Keratinocyte (primary cell): Measurements from ENCODE around the gene FIBIN. TPM values are rescaled to one million over a fixed set of nuclear protein-coding genes. Genes with fewer than 3 reads are reported as not detected.

Experiments
- DNase-seq: peaks from one replicate; pipeline ENCODE4 v3.0.0-alpha.2; 2011; ENCODE audit warnings: low read depth, missing footprints, low spot score
- FAIRE-seq: peaks from 2 replicates; lab custom pipeline; 2011; peaks lifted over from hg19 to GRCh38; lab: Jason Lieb, UNC
- H2AFZ ChIP-seq: 2 replicates; pipeline ENCODE4 v1.6.0; 2012; ENCODE audit warnings: low read length, control low read depth, inconsistent platforms; ENCODE audit not compliant: control insufficient read depth
- H3K27ac ChIP-seq: 2 replicates; pipeline ENCODE4 v1.5.1; 2011; ENCODE audit warnings: low read length; ENCODE audit not compliant: control insufficient read depth, insufficient read depth
- H3K27me3 ChIP-seq: 3 replicates; pipeline ENCODE4 v1.6.0; 2011; ENCODE audit warnings: low read length; ENCODE audit not compliant: control insufficient read depth, insufficient read depth; ENCODE audit errors: extremely low read depth
- H3K36me3 ChIP-seq, 2 experiments: 2 replicates in 1 of 2; 3 replicates in 1 of 2; pipeline ENCODE4 v1.5.1; 2011; ENCODE audit warnings: low read length in 2 of 2, mild to moderate bottlenecking in 1 of 2; ENCODE audit not compliant: control insufficient read depth in 2 of 2, insufficient read depth in 2 of 2; ENCODE audit errors: extremely low read depth in 1 of 2
- H3K4me1 ChIP-seq: 3 replicates; pipeline ENCODE4 v1.5.1; 2011; ENCODE audit warnings: low read length; ENCODE audit not compliant: control insufficient read depth, insufficient read depth; ENCODE audit errors: extremely low read depth
- H3K4me2 ChIP-seq: 3 replicates; pipeline ENCODE4 v1.6.0; 2011; ENCODE audit warnings: low read depth, low read length; ENCODE audit not compliant: control insufficient read depth, insufficient read depth; ENCODE audit errors: extremely low read depth
- H3K4me3 ChIP-seq, 3 experiments: fragments of 200-600 bp in 1 of 3; sonication (generic) in 1 of 3; 2 replicates in 2 of 3; 3 replicates in 1 of 3; pipeline ENCODE4 v1.5.1; 2011 to 2016; ENCODE audit warnings: low read length in 3 of 3, mild to moderate bottlenecking in 3 of 3, control low read depth in 2 of 3, inconsistent platforms in 1 of 3, low read depth in 1 of 3, mixed read lengths in 1 of 3, mixed run types in 1 of 3, moderate library complexity in 1 of 3; ENCODE audit not compliant: control insufficient read depth in 2 of 3, insufficient read depth in 2 of 3; ENCODE audit errors: extremely low read depth in 1 of 3
- H3K79me2 ChIP-seq: 2 replicates; pipeline ENCODE4 v1.6.0; 2012; ENCODE audit warnings: low read length; ENCODE audit not compliant: control insufficient read depth, insufficient read depth
- H3K9ac ChIP-seq: 3 replicates; pipeline ENCODE4 v1.6.0; 2011; ENCODE audit warnings: low read length; ENCODE audit not compliant: control insufficient read depth, insufficient read depth; ENCODE audit errors: extremely low read depth
- H3K9me1 ChIP-seq: 3 replicates; pipeline ENCODE4 v1.6.0; 2011; ENCODE audit warnings: low read length; ENCODE audit not compliant: control insufficient read depth, insufficient read depth; ENCODE audit errors: extremely low read depth
- H3K9me3 ChIP-seq: 2 replicates; pipeline ENCODE4 v1.5.1; 2012; ENCODE audit warnings: low read depth, low read length; ENCODE audit not compliant: control insufficient read depth
- H4K20me1 ChIP-seq: 3 replicates; pipeline ENCODE4 v1.6.0; 2011; ENCODE audit warnings: low read length; ENCODE audit not compliant: control insufficient read depth, insufficient read depth; ENCODE audit errors: extremely low read depth
- CTCF ChIP-seq, 3 experiments: IDR thresholded peaks in 1 of 3; conservative IDR thresholded peaks in 1 of 3; optimal IDR thresholded peaks in 1 of 3; 2 replicates in 2 of 3; 3 replicates in 1 of 3; pipeline versions ENCODE3 to v1.5.1; 2011; ENCODE audit warnings: low read length in 3 of 3, mild to moderate bottlenecking in 3 of 3, moderate library complexity in 2 of 3, control low read depth in 1 of 3, inconsistent platforms in 1 of 3; ENCODE audit not compliant: insufficient read depth in 2 of 3; ENCODE audit errors: extremely low read depth in 1 of 3
- EZH2 ChIP-seq: IDR thresholded peaks from one replicate; pipeline ENCODE4 v1.6.1; 2012; ENCODE audit warnings: inconsistent platforms, mild to moderate bottlenecking, low read length, moderate library complexity
- dilution Hi-C: fragments of 300-500 bp; cut with MboI; formaldehyde crosslinking; loops from one replicate; pipeline ENCODE4 v1.7.0; 2020; ENCODE audit warnings: low sequenced_read_pairs; ENCODE audit not compliant: extremely low pct_ligation_motif_present
- polyA plus RNA-seq, 5 experiments: library from polyadenylated mRNA; depleted of rRNA in 3 of 5; stranded (reverse) in 3 of 5; stranded (forward) in 1 of 5; unstranded in 1 of 5; fragments of >200 nt; gene quantifications; 1 replicate in 1 of 5; 2 replicates in 3 of 5; 3 replicates in 1 of 5; pipeline versions ENCODE4 v1.2.1 to v1.2.3, GENCODE V29; 2011 to 2012; ENCODE audit warnings: missing spikeins in 2 of 5, low read depth in 1 of 5, low replicate concordance in 1 of 5

The FIBIN gene
- polyA plus RNA-seq, 1 donor (not counting 4 experiments of a cell fraction or from before 2014, with no cell fraction given): 0.30 TPM

- H3K27ac ChIP-seq: no peak overlapping the region
- H3K36me3 ChIP-seq: no peaks in the 10 kb centered on the region
- DNase-seq (no peak), FAIRE-seq (no peak)
- no peaks in the 10 kb centered on the region for H3K9me3 ChIP-seq
- no peaks in the 10 kb centered on the region for H3K4me1 ChIP-seq
- dilution Hi-C loops: no loop called here
- no peak overlapping the region for H3K4me3 ChIP-seq
- H2AFZ ChIP-seq: no peak overlapping the region
- H3K27me3 ChIP-seq: no peaks in the 10 kb centered on the region
- TF ChIP-seq CTCF (optimal IDR thresholded peaks at IDR 0.05 in 1 of 3, IDR thresholded peaks at IDR 0.05 in 1 of 3, conservative IDR thresholded peaks at IDR 0.05 in 1 of 3; ENCODE audit: extremely low read depth in 1 of 3, insufficient read depth in 2 of 3, low read length in 3 of 3): no peak
- no peak for TF ChIP-seq EZH2
- H3K9me1 ChIP-seq: no peaks in the 10 kb centered on the region
- H3K9ac ChIP-seq: no peak overlapping the region
- H4K20me1 ChIP-seq: no peaks in the 10 kb centered on the region
- H3K4me2 ChIP-seq: no peak overlapping the region
- no peaks in the 10 kb centered on the region for H3K79me2 ChIP-seq
Measured at GRCh38 chr11:27031754-27032153, 37.8 kb downstream of the FIBIN start.

- DNase-seq: no peak
- no peak for FAIRE-seq
- H3K36me3 ChIP-seq: no peaks in the 10 kb centered on the region
Measured at GRCh38 chr11:27039873-27040272, 46.0 kb downstream of the FIBIN start.

More at GRCh38 chr11:27039873-27040272, 46.0 kb downstream of the FIBIN start:
- Histone ChIP-seq H2AFZ (peak overlapping the region; percentile 73), H3K9me1 (no peaks in the 10 kb centered on the region), H3K9me3 (no peaks in the 10 kb centered on the region), H3K4me3 (peak overlapping the region in 1 of 3 experiments; percentile 24), H4K20me1 (no peaks in the 10 kb centered on the region), H3K79me2 (no peaks in the 10 kb centered on the region), H3K4me2 (peak overlapping the region; percentile 55), H3K27ac (peak overlapping the region; percentile 51), H3K4me1 (peaks cover 17% of the 10 kb centered on the region), H3K27me3 (no peaks in the 10 kb centered on the region), H3K9ac (no peak overlapping the region)
- TF ChIP-seq CTCF (optimal IDR thresholded peaks at IDR 0.05 in 1 of 3, IDR thresholded peaks at IDR 0.05 in 1 of 3, conservative IDR thresholded peaks at IDR 0.05 in 1 of 3; ENCODE audit: extremely low read depth in 1 of 3, insufficient read depth in 2 of 3, low read length in 3 of 3) (peak; percentile 14 to 41 (median 27)), EZH2 (no peak)
- dilution Hi-C loops: no loop called here
